ENCODE results near the gene ERVW-1.
"Not testable (repeated sequence)": the region's sequence is repeated elsewhere in the genome, so short reads cannot be mapped to it uniquely, and the experiment has no call there.

Gene ERVW-1

GRCh38 chr7:92468589-92468988 lies 9.2 kb downstream of the ERVW-1 start:
- not testable (repeated sequence) for DNase-seq (ENCODE audit: low spot score)

- no peak for DNase-seq (ENCODE audit: low spot score)
These were observed 11.1 kb downstream of the ERVW-1 start for GRCh38 chr7:92466682-92467081.

GRCh38 chr7:92464515-92464914 lies 13.2 kb downstream of the ERVW-1 start:
- no peak for DNase-seq (ENCODE audit: low spot score)

GRCh38 chr7:92462560-92462959 lies 15.2 kb downstream of the ERVW-1 start:
- DNase-seq (ENCODE audit: low spot score), result no peak

GRCh38 chr7:92461027-92462003 lies 16.4 kb downstream of the ERVW-1 start:
- peak; percentile 36 for DNase-seq (ENCODE audit: low spot score)

- DNase-seq (ENCODE audit: low spot score), result no peak
These were observed 17.2 kb downstream of the ERVW-1 start for GRCh38 chr7:92460510-92460909.

- no peak for DNase-seq (ENCODE audit: low spot score)
These were observed 17.6 kb downstream of the ERVW-1 start for GRCh38 chr7:92460109-92460508.

GRCh38 chr7:92456236-92456635 lies 21.5 kb downstream of the ERVW-1 start:
- no peak for DNase-seq (ENCODE audit: low spot score)

GRCh38 chr7:92451645-92452044 lies 26.1 kb downstream of the ERVW-1 start:
- DNase-seq (ENCODE audit: low spot score), result no peak

GRCh38 chr7:92448205-92448747 lies 29.5 kb downstream of the ERVW-1 start:
- peak; percentile 28 for DNase-seq (ENCODE audit: low spot score)

- DNase-seq (ENCODE audit: low spot score), result peak; percentile 80
These were observed 30.2 kb downstream of the ERVW-1 start, which contains the start of gene GATAD1 for GRCh38 chr7:92447345-92448204. Gene GATAD1, plus strand, starts transcription at chr7:92447482. Its CDS starts 248 bp downstream, at chr7:92447730.

- DNase-seq (ENCODE audit: low spot score), result no peak
These were observed 30.8 kb downstream of the ERVW-1 start for GRCh38 chr7:92446869-92447344.

- DNase-seq (ENCODE audit: low spot score), result not testable (repeated sequence)
These were observed 35.0 kb downstream of the ERVW-1 start for GRCh38 chr7:92442720-92443119.

GRCh38 chr7:92437956-92438491 lies 39.7 kb downstream of the ERVW-1 start:
- DNase-seq (ENCODE audit: low spot score), result no peak

- no peak for DNase-seq (ENCODE audit: low spot score)
These were observed 40.9 kb downstream of the ERVW-1 start for GRCh38 chr7:92436612-92437445.

- DNase-seq (ENCODE audit: low spot score), result no peak
These were observed 42.2 kb downstream of the ERVW-1 start for GRCh38 chr7:92435542-92435941.

- DNase-seq (ENCODE audit: low spot score), result no peak
These were observed 44.7 kb downstream of the ERVW-1 start for GRCh38 chr7:92433019-92433418.

GRCh38 chr7:92432299-92432946 lies 45.3 kb downstream of the ERVW-1 start:
- no peak for DNase-seq (ENCODE audit: low spot score)

- DNase-seq (ENCODE audit: low spot score), result no peak
These were observed 50.6 kb downstream of the ERVW-1 start for GRCh38 chr7:92427193-92427592.

GRCh38 chr7:92425311-92425947 lies 52.3 kb downstream of the ERVW-1 start:
- no peak for DNase-seq (ENCODE audit: low spot score)

All from HuH-7.5 (cell line).